Keratinocyte (primary cell): Measurements from ENCODE around the gene ZNF467. TPM values are rescaled to one million over a fixed set of nuclear protein-coding genes. Genes with fewer than 3 reads are reported as not detected.

Experiments used
- DNase-seq: peaks from one replicate; pipeline ENCODE4 v3.0.0-alpha.2; 2011; ENCODE audit warnings: low read depth, missing footprints, low spot score
- FAIRE-seq: peaks from 2 replicates; lab custom pipeline; 2011; peaks lifted over from hg19 to GRCh38; lab: Jason Lieb, UNC
- H2AFZ ChIP-seq: 2 replicates; pipeline ENCODE4 v1.6.0; 2012; ENCODE audit warnings: low read length, control low read depth, inconsistent platforms; ENCODE audit not compliant: control insufficient read depth
- H3K27ac ChIP-seq: 2 replicates; pipeline ENCODE4 v1.5.1; 2011; ENCODE audit warnings: low read length; ENCODE audit not compliant: control insufficient read depth, insufficient read depth
- H3K27me3 ChIP-seq: 3 replicates; pipeline ENCODE4 v1.6.0; 2011; ENCODE audit warnings: low read length; ENCODE audit not compliant: control insufficient read depth, insufficient read depth; ENCODE audit errors: extremely low read depth
- H3K36me3 ChIP-seq, 2 experiments: 2 replicates in 1 of 2; 3 replicates in 1 of 2; pipeline ENCODE4 v1.5.1; 2011; ENCODE audit warnings: low read length in 2 of 2, mild to moderate bottlenecking in 1 of 2; ENCODE audit not compliant: control insufficient read depth in 2 of 2, insufficient read depth in 2 of 2; ENCODE audit errors: extremely low read depth in 1 of 2
- H3K4me1 ChIP-seq: 3 replicates; pipeline ENCODE4 v1.5.1; 2011; ENCODE audit warnings: low read length; ENCODE audit not compliant: control insufficient read depth, insufficient read depth; ENCODE audit errors: extremely low read depth
- H3K4me2 ChIP-seq: 3 replicates; pipeline ENCODE4 v1.6.0; 2011; ENCODE audit warnings: low read depth, low read length; ENCODE audit not compliant: control insufficient read depth, insufficient read depth; ENCODE audit errors: extremely low read depth
- H3K4me3 ChIP-seq, 3 experiments: fragments of 200-600 bp in 1 of 3; sonication (generic) in 1 of 3; 2 replicates in 2 of 3; 3 replicates in 1 of 3; pipeline ENCODE4 v1.5.1; 2011 to 2016; ENCODE audit warnings: low read length in 3 of 3, mild to moderate bottlenecking in 3 of 3, control low read depth in 2 of 3, inconsistent platforms in 1 of 3, low read depth in 1 of 3, mixed read lengths in 1 of 3, mixed run types in 1 of 3, moderate library complexity in 1 of 3; ENCODE audit not compliant: control insufficient read depth in 2 of 3, insufficient read depth in 2 of 3; ENCODE audit errors: extremely low read depth in 1 of 3
- H3K79me2 ChIP-seq: 2 replicates; pipeline ENCODE4 v1.6.0; 2012; ENCODE audit warnings: low read length; ENCODE audit not compliant: control insufficient read depth, insufficient read depth
- H3K9ac ChIP-seq: 3 replicates; pipeline ENCODE4 v1.6.0; 2011; ENCODE audit warnings: low read length; ENCODE audit not compliant: control insufficient read depth, insufficient read depth; ENCODE audit errors: extremely low read depth
- H3K9me1 ChIP-seq: 3 replicates; pipeline ENCODE4 v1.6.0; 2011; ENCODE audit warnings: low read length; ENCODE audit not compliant: control insufficient read depth, insufficient read depth; ENCODE audit errors: extremely low read depth
- H3K9me3 ChIP-seq: 2 replicates; pipeline ENCODE4 v1.5.1; 2012; ENCODE audit warnings: low read depth, low read length; ENCODE audit not compliant: control insufficient read depth
- H4K20me1 ChIP-seq: 3 replicates; pipeline ENCODE4 v1.6.0; 2011; ENCODE audit warnings: low read length; ENCODE audit not compliant: control insufficient read depth, insufficient read depth; ENCODE audit errors: extremely low read depth
- EZH2 ChIP-seq: IDR thresholded peaks from one replicate; pipeline ENCODE4 v1.6.1; 2012; ENCODE audit warnings: inconsistent platforms, mild to moderate bottlenecking, low read length, moderate library complexity
- dilution Hi-C: fragments of 300-500 bp; cut with MboI; formaldehyde crosslinking; loops from one replicate; pipeline ENCODE4 v1.7.0; 2020; ENCODE audit warnings: low sequenced_read_pairs; ENCODE audit not compliant: extremely low pct_ligation_motif_present
- polyA plus RNA-seq, 5 experiments: library from polyadenylated mRNA; depleted of rRNA in 3 of 5; stranded (reverse) in 3 of 5; stranded (forward) in 1 of 5; unstranded in 1 of 5; fragments of >200 nt; gene quantifications; 1 replicate in 1 of 5; 2 replicates in 3 of 5; 3 replicates in 1 of 5; pipeline versions ENCODE4 v1.2.1 to v1.2.3, GENCODE V29; 2011 to 2012; ENCODE audit warnings: missing spikeins in 2 of 5, low read depth in 1 of 5, low replicate concordance in 1 of 5
- TF ChIP-seq, protein P1 (sequence below), 3 experiments: IDR thresholded peaks in 1 of 3; conservative IDR thresholded peaks in 1 of 3; optimal IDR thresholded peaks in 1 of 3; 2 replicates in 2 of 3; 3 replicates in 1 of 3; pipeline versions ENCODE3 to v1.5.1; 2011; ENCODE audit warnings: low read length in 3 of 3, mild to moderate bottlenecking in 3 of 3, moderate library complexity in 2 of 3, control low read depth in 1 of 3, inconsistent platforms in 1 of 3; ENCODE audit not compliant: insufficient read depth in 2 of 3; ENCODE audit errors: extremely low read depth in 1 of 3

ZNF467 gene
- polyA plus RNA-seq, 1 donor (not counting 4 experiments of a cell fraction or from before 2014, with no cell fraction given) = 0.31 TPM

- Histone ChIP-seq H3K36me3 (peaks cover 31 to 33% of the 10 kb centered on the region in 2 experiments), H3K4me1 (peaks cover 9% of the 10 kb centered on the region)
Measured at GRCh38 chr7:149722356-149722957, 50.9 kb downstream of the ZNF467 start.

GRCh38 chr7:149721084-149721601 lies 52.2 kb downstream of the ZNF467 start:
- no peak overlapping the region for H3K27ac ChIP-seq
- peaks cover 29 to 31% of the 10 kb centered on the region in 2 experiments for H3K36me3 ChIP-seq
- TF ChIP-seq EZH2 = no peak
- TF ChIP-seq, protein P1, sequence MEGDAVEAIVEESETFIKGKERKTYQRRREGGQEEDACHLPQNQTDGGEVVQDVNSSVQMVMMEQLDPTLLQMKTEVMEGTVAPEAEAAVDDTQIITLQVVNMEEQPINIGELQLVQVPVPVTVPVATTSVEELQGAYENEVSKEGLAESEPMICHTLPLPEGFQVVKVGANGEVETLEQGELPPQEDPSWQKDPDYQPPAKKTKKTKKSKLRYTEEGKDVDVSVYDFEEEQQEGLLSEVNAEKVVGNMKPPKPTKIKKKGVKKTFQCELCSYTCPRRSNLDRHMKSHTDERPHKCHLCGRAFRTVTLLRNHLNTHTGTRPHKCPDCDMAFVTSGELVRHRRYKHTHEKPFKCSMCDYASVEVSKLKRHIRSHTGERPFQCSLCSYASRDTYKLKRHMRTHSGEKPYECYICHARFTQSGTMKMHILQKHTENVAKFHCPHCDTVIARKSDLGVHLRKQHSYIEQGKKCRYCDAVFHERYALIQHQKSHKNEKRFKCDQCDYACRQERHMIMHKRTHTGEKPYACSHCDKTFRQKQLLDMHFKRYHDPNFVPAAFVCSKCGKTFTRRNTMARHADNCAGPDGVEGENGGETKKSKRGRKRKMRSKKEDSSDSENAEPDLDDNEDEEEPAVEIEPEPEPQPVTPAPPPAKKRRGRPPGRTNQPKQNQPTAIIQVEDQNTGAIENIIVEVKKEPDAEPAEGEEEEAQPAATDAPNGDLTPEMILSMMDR (optimal IDR thresholded peaks at IDR 0.05 in 1 of 3, IDR thresholded peaks at IDR 0.05 in 1 of 3, conservative IDR thresholded peaks at IDR 0.05 in 1 of 3; ENCODE audit: extremely low read depth in 1 of 3, insufficient read depth in 2 of 3, low read length in 3 of 3) = no peak
- peaks cover 9% of the 10 kb centered on the region for H3K9me1 ChIP-seq
- no peaks in the 10 kb centered on the region for H3K27me3 ChIP-seq
- FAIRE-seq (no peak), DNase-seq (no peak)
- no peaks in the 10 kb centered on the region for H3K9me3 ChIP-seq
- peaks cover 4% of the 10 kb centered on the region for H4K20me1 ChIP-seq
- no peak overlapping the region for H3K4me3 ChIP-seq
- H3K4me1 ChIP-seq = peaks cover 23% of the 10 kb centered on the region
- dilution Hi-C loops = no loop called here
- H3K79me2 ChIP-seq = peaks cover 12% of the 10 kb centered on the region
- no peak overlapping the region for H3K4me2 ChIP-seq
- H2AFZ ChIP-seq = no peak overlapping the region
- H3K9ac ChIP-seq = no peak overlapping the region

More at GRCh38 chr7:149722356-149722957, 50.9 kb downstream of the ZNF467 start:
- DNase-seq (no peak), FAIRE-seq (no peak)
- no peaks in the 10 kb centered on the region for H4K20me1 ChIP-seq
- H3K9ac ChIP-seq = no peak overlapping the region
- no peak overlapping the region for H3K27ac ChIP-seq
- H3K4me2 ChIP-seq = no peak overlapping the region
- no peaks in the 10 kb centered on the region for H3K27me3 ChIP-seq
- H3K4me3 ChIP-seq = no peak overlapping the region
- H3K9me1 ChIP-seq = peaks cover 5% of the 10 kb centered on the region
- TF ChIP-seq EZH2 = no peak
- TF ChIP-seq, protein P1 (optimal IDR thresholded peaks at IDR 0.05 in 1 of 3, IDR thresholded peaks at IDR 0.05 in 1 of 3, conservative IDR thresholded peaks at IDR 0.05 in 1 of 3; ENCODE audit: extremely low read depth in 1 of 3, insufficient read depth in 2 of 3, low read length in 3 of 3) = no peak
- dilution Hi-C loops = no loop called here
- H3K9me3 ChIP-seq = no peaks in the 10 kb centered on the region
- no peak overlapping the region for H2AFZ ChIP-seq
- H3K79me2 ChIP-seq = peaks cover 8% of the 10 kb centered on the region
